B cell (primary cell): Measurements from ENCODE around the gene KCNJ6. TPM values are rescaled to one million over a fixed set of nuclear protein-coding genes. Genes with fewer than 3 reads are reported as not detected.

ENCODE experiments used
- ATAC-seq: fragments of 200-7000 bp; cut with Tn5 transposase; one replicate; pipeline ENCODE4 v1.10.0; 2021; ENCODE audit warnings: low read depth, mild to moderate bottlenecking, moderate number of reproducible peaks, moderate library complexity
- CTCF ChIA-PET: fragments of 350-600 bp; sonication (Branson Sonifier 250); formaldehyde crosslinking; loops from one replicate; lab custom pipeline; 2021; ENCODE audit warnings: antibody characterized with exemption, inconsistent platforms; lab: Charles Lee
- POLR2A ChIA-PET: fragments of 350-600 bp; sonication (Branson Sonifier 250); formaldehyde crosslinking; loops from one replicate; lab custom pipeline; 2021; ENCODE audit warnings: antibody characterized with exemption; lab: Charles Lee
- DNase-seq: peaks from one replicate; pipeline ENCODE4 v3.0.0; 2013
- H2AFZ ChIP-seq: 2 replicates; pipeline ENCODE4 v1.6.1; 2012; ENCODE audit warnings: mild to moderate bottlenecking, low read depth, low read length; ENCODE audit not compliant: insufficient read depth, poor library complexity, severe bottlenecking
- H3K27ac ChIP-seq, 2 donors: 1 replicate in 1 of 2; 2 replicates in 1 of 2; pipeline ENCODE4 v1.5.1; 2012 to 2013; ENCODE audit warnings: low read length in 2 of 2, mild to moderate bottlenecking in 2 of 2, moderate library complexity in 1 of 2
- H3K27me3 ChIP-seq, 4 experiments: fragments of 200-600 bp in 1 of 4; sonication (generic) in 1 of 4; replicated peaks in 1 of 4; 1 replicate in 2 of 4; 2 replicates in 2 of 4; pipeline versions ENCODE4 v1.6.1 to v1.7.0; 2013 to 2016; ENCODE audit warnings: low read length in 3 of 4, mild to moderate bottlenecking in 2 of 4, mixed read lengths in 1 of 4, moderate library complexity in 1 of 4; ENCODE audit not compliant: insufficient read depth in 4 of 4, control insufficient read depth in 3 of 4; ENCODE audit errors: control extremely low read depth in 1 of 4
- H3K36me3 ChIP-seq, 2 experiments: replicated peaks in 1 of 2; 1 replicate in 1 of 2; 2 replicates in 1 of 2; pipeline versions ENCODE4 v1.6.1 to v1.7.1; 2013; ENCODE audit warnings: low read length in 1 of 2; ENCODE audit not compliant: insufficient read depth in 2 of 2, control insufficient read depth in 1 of 2; ENCODE audit errors: control extremely low read depth in 1 of 2, extremely low read depth in 1 of 2
- H3K4me1 ChIP-seq, 2 donors: fragments of 200-600 bp in 1 of 2; sonication (generic) in 1 of 2; 1 replicate in 1 of 2; 2 replicates in 1 of 2; pipeline versions ENCODE4 v1.5.1 to v1.6.1; 2013 to 2017; ENCODE audit warnings: low read length in 2 of 2; ENCODE audit not compliant: control insufficient read depth in 2 of 2, insufficient read depth in 2 of 2
- H3K4me2 ChIP-seq: replicated peaks from 2 replicates; pipeline ENCODE3; 2012; ENCODE audit warnings: mild to moderate bottlenecking, low read depth, low read length; ENCODE audit not compliant: poor library complexity, severe bottlenecking
- H3K4me3 ChIP-seq, 5 experiments: fragments of 200-600 bp in 1 of 5; sonication (generic) in 1 of 5; 1 replicate in 3 of 5; 2 replicates in 2 of 5; pipeline versions ENCODE4 v1.5.1 to v1.7.0; 2011 to 2016; ENCODE audit warnings: low read length in 4 of 5, mild to moderate bottlenecking in 4 of 5, low read depth in 2 of 5, control low read depth in 1 of 5, moderate library complexity in 1 of 5; ENCODE audit not compliant: insufficient read depth in 1 of 5; ENCODE audit errors: control extremely low read depth in 1 of 5, extremely low read depth in 1 of 5
- H3K79me2 ChIP-seq: fragments of 200-600 bp; sonication (generic); one replicate; pipeline ENCODE4 v1.6.0; 2016; ENCODE audit warnings: low read length; ENCODE audit not compliant: control insufficient read depth, insufficient read depth
- H3K9ac ChIP-seq: fragments of 200-600 bp; sonication (generic); 2 replicates; pipeline ENCODE4 v1.6.1; 2017; ENCODE audit warnings: mild to moderate bottlenecking, low read length, moderate library complexity
- H3K9me3 ChIP-seq, 3 donors: one replicate each; pipeline versions ENCODE4 v1.6.1 to v1.7.1; 2013; ENCODE audit warnings: low read length in 2 of 3; ENCODE audit not compliant: control insufficient read depth in 2 of 3, insufficient read depth in 1 of 3; ENCODE audit errors: control extremely low read depth in 1 of 3
- H4K20me1 ChIP-seq: 2 replicates; pipeline ENCODE4 v1.6.0; 2012; ENCODE audit warnings: mild to moderate bottlenecking, low read length; ENCODE audit not compliant: insufficient read depth, control insufficient read depth, poor library complexity, severe bottlenecking
- H3K27ac Mint-ChIP-seq: one replicate; pipeline ENCODE4 v1.8.0; 2021; ENCODE audit warnings: mixed read lengths
- H3K27me3 Mint-ChIP-seq: one replicate; pipeline ENCODE4 v1.8.0; 2021; ENCODE audit warnings: mixed read lengths
- H3K4me1 Mint-ChIP-seq: one replicate; pipeline ENCODE4 v1.8.0; 2021; ENCODE audit warnings: mixed read lengths
- H3K4me3 Mint-ChIP-seq: one replicate; pipeline ENCODE4 v1.8.0; 2021; ENCODE audit warnings: mixed read lengths
- H3K9me3 Mint-ChIP-seq: one replicate; pipeline ENCODE4 v1.8.0; 2022; ENCODE audit warnings: mixed read lengths; ENCODE audit not compliant: insufficient read depth
- CTCF ChIP-seq: fragments of 200-600 bp; IDR thresholded peaks from one replicate; pipeline ENCODE4 v1.8.0; 2022; ENCODE audit warnings: antibody characterized with exemption, mild to moderate bottlenecking
- EZH2 ChIP-seq: IDR thresholded peaks from 2 replicates; pipeline ENCODE4 v1.6.1; 2012; ENCODE audit warnings: borderline replicate concordance, low read depth, mild to moderate bottlenecking, moderate library complexity, low read length; ENCODE audit not compliant: insufficient read depth, poor library complexity, severe bottlenecking
- WGBS: methylation state at CpG from one replicate; pipeline ENCODE4 v1.1.5; 2013; ENCODE audit warnings: missing lambda C conversion rate; ENCODE audit not compliant: insufficient coverage; 5-methylcytosine and 5-hydroxymethylcytosine counted together
- intact Hi-C: fragments of 100-400 bp; cut with micrococcal nuclease; formaldehyde crosslinking; loops from one replicate; pipeline ENCODE4 v1.10.0; 2022
- polyA plus RNA-seq: library from polyadenylated mRNA; depleted of rRNA; stranded (reverse); fragments of >200 nt; gene quantifications from 2 replicates; pipeline ENCODE4 v1.2.3, GENCODE V29; 2012
- total RNA-seq, 2 donors: library from RNA; stranded (reverse); fragments of 120-200 nt in 1 of 2; gene quantifications; 1 replicate in 1 of 2; 2 replicates in 1 of 2; pipeline versions ENCODE4 v1.2.3 to v1.2.4, GENCODE V29; 2013 to 2022

The KCNJ6 gene
- total and polyA plus RNA-seq, 2 donors (not counting 1 experiment from before 2014, with no cell fraction given) = not detected

- Histone ChIP-seq H2AFZ (no peak overlapping the region), H3K27me3 (peaks cover 0 to 5% (median 3%) of the 10 kb centered on the region in 4 experiments), H3K79me2 (no peaks in the 10 kb centered on the region), H3K27ac (no peak overlapping the region), H3K9me3 (peaks cover 0 to 1% (median 0%) of the 10 kb centered on the region in 3 donors), H3K9ac (no peak overlapping the region), H3K36me3 (no peaks in the 10 kb centered on the region), H3K4me3 (no peak overlapping the region), H4K20me1 (no peaks in the 10 kb centered on the region), H3K4me2 (no peak overlapping the region), H3K4me1 (no peaks in the 10 kb centered on the region)
- WGBS = 97% methylated on average over 3 of the region's 6 CpGs
- Mint-ChIP-seq H3K4me1 (no peaks in the 10 kb centered on the region), H3K9me3 (no peaks in the 10 kb centered on the region), H3K27me3 (peaks cover 31% of the 10 kb centered on the region), H3K4me3 (no peak overlapping the region), H3K27ac (no peak overlapping the region)
- intact Hi-C loops = no loop called here
- ChIA-PET POLR2A (no interaction called here), CTCF (no interaction called here)
- DNase-seq (no peak), ATAC-seq (no peak)
- TF ChIP-seq EZH2 (no peak), CTCF (no peak)
Observed at GRCh38 chr21:37626320-37626719, 289.9 kb downstream of the KCNJ6 start.

- TF ChIP-seq CTCF (no peak), EZH2 (no peak)
- ATAC-seq (no peak), DNase-seq (no peak)
- Histone ChIP-seq H3K27me3 (peaks cover 0 to 3% (median 0%) of the 10 kb centered on the region in 4 experiments), H3K27ac (no peak overlapping the region), H3K4me1 (no peaks in the 10 kb centered on the region), H3K4me2 (no peak overlapping the region), H3K9ac (no peak overlapping the region), H3K4me3 (no peak overlapping the region), H2AFZ (no peak overlapping the region), H3K36me3 (no peaks in the 10 kb centered on the region), H3K9me3 (no peaks in the 10 kb centered on the region), H4K20me1 (no peaks in the 10 kb centered on the region), H3K79me2 (no peaks in the 10 kb centered on the region)
- intact Hi-C loops = no loop called here
- no CpG with 5 or more reads among the region's 3 CpGs for WGBS
- ChIA-PET CTCF (no interaction called here), POLR2A (no interaction called here)
- peaks cover 23% of the 10 kb centered on the region for H3K27me3 Mint-ChIP-seq
- H3K9me3 Mint-ChIP-seq = no peaks in the 10 kb centered on the region
- no peak overlapping the region for H3K4me3 Mint-ChIP-seq
- H3K4me1 Mint-ChIP-seq = no peaks in the 10 kb centered on the region
- H3K27ac Mint-ChIP-seq = no peak overlapping the region
Observed at GRCh38 chr21:37623689-37624088, 292.6 kb downstream of the KCNJ6 start.
